Measurements from ENCODE around the gene RNF150. TPM values are rescaled to one million over a fixed set of nuclear protein-coding genes. Genes with fewer than 3 reads are reported as not detected.

The RNF150 gene
- total and polyA plus RNA-seq, 2 of the 4 experiments (the other 2 are of a cell fraction), result 6.2 to 18.1 TPM

DNA sequence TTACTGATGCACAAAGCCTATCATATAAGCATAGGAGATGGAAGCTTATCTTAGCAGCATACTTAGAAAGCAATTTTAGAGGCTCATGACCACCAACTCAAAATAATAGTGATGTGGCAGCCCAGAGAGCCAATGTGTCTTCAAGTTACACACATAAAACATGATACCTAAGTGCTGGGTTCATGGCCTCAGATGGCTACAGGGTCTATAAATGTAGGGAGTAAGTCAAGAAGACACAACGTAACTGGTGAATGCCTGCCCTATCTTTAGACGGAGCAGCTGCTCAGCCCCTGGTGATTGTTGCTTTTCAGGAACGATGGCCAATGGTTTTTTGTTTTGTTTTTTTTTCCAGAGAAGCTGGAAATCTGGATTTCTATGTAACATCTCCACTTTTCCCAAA lies 42.8 kb downstream of the RNF150 start:
- Histone ChIP-seq H3K4me1 (ENCODE audit: control insufficient read depth, insufficient read depth, low read length) (no peaks in the 10 kb centered on the region), H3K27me3 (ENCODE audit: control insufficient read depth, insufficient read depth, low read length) (no peaks in the 10 kb centered on the region), H3K27ac (ENCODE audit: insufficient read depth, low read length) (no peak overlapping the region), H3K9me3 (ENCODE audit: control insufficient read depth, insufficient read depth, low read length) (no peaks in the 10 kb centered on the region), H4K8ac (ENCODE audit: low read depth in 2 of 2, low read length in 2 of 2) (no peak overlapping the region), H3K23ac (ENCODE audit: low read depth, low read length) (no peak overlapping the region), H4K91ac (ENCODE audit: insufficient read depth, low read depth, low read length) (no peak overlapping the region), H3K4me2 (ENCODE audit: low read depth, low read length) (no peak overlapping the region), H3K79me1 (ENCODE audit: low read depth in 1 of 2, low read length in 2 of 2) (no peaks in the 10 kb centered on the region), H2AFZ (replicated peaks; ENCODE audit: low read length, poor library complexity) (no peak overlapping the region), H2BK20ac (ENCODE audit: low read depth, low read length) (no peak overlapping the region), H3K14ac (replicated peaks; ENCODE audit: low read depth, low read length) (no peak overlapping the region), H2AK5ac (ENCODE audit: low read depth, low read length) (no peak overlapping the region), H2BK120ac (ENCODE audit: low read depth, low read length) (no peak overlapping the region), H4K5ac (ENCODE audit: low read depth, low read length) (no peak overlapping the region), H3K9ac (ENCODE audit: low read depth, low read length) (no peak overlapping the region), H2BK15ac (ENCODE audit: low read depth, low read length) (no peak overlapping the region), H3K9me1 (ENCODE audit: insufficient read depth, low read length) (no peaks in the 10 kb centered on the region), H2BK5ac (ENCODE audit: low read depth, low read length, poor library complexity, severe bottlenecking) (no peak overlapping the region), H2AK9ac (replicated peaks; ENCODE audit: low read depth, low read length, poor library complexity) (no peak overlapping the region), H3K4ac (ENCODE audit: low read depth, low read length) (no peak overlapping the region), H3K18ac (ENCODE audit: low read depth, low read length) (no peak overlapping the region), H3K4me3 (ENCODE audit: insufficient read depth, low read depth, low read length) (no peak overlapping the region), H4K20me1 (ENCODE audit: insufficient read depth, low read length) (no peaks in the 10 kb centered on the region), H3K56ac (ENCODE audit: extremely low read depth, insufficient read depth, low read length) (no peak overlapping the region), H3K36me3 (ENCODE audit: control insufficient read depth, insufficient read depth, low read length) (no peaks in the 10 kb centered on the region)
- in situ Hi-C loops (cut with MboI; ENCODE audit: low sequenced_read_pairs) (no loop called here), dilution Hi-C loops (cut with HindIII; ENCODE audit: low sequenced_read_pairs, unreplicated experiment) (no loop called here), intact Hi-C loops (cut with micrococcal nuclease) (no loop called here)
- no peak for ATAC-seq (ENCODE audit: low read depth)
- CTCF ChIA-PET, result interaction anchor here (0.6 kb wide), 1 partner anchor 17 kb away, joined by 3 read pairs; no protein-coding TSS in a partner anchor
- POLR2A ChIA-PET (ENCODE audit: unreplicated experiment), result no interaction called here
- BruUV-seq (replicated peaks), result no TSS peak
- WGBS, 2 experiments (ENCODE audit: extremely low coverage in 2 of 2, insufficient read length in 1 of 2), result no CpG with 5 or more reads among the region's 3 CpGs
- no peak for DNase-seq
- TF ChIP-seq RFX5 (IDR thresholded peaks at IDR 0.05; ENCODE audit: low read depth, low read length) (no peak), MAZ (IDR thresholded peaks at IDR 0.05; ENCODE audit: borderline replicate concordance, low read depth, low read length) (no peak), RAD21 (IDR thresholded peaks at IDR 0.05; ENCODE audit: low read length) (no peak), POLR2A (IDR thresholded peaks at IDR 0.05; ENCODE audit: low read depth, low read length) (no peak), CHD1 (IDR thresholded peaks at IDR 0.05; ENCODE audit: low read depth, low read length) (no peak), MXI1 (IDR thresholded peaks at IDR 0.05; ENCODE audit: borderline replicate concordance, low read depth, low read length) (no peak), CEBPB (IDR thresholded peaks at IDR 0.05; ENCODE audit: low read depth, low read length) (no peak), FOS (IDR thresholded peaks at IDR 0.05; ENCODE audit: low read depth, low read length) (no peak), BHLHE40 (IDR thresholded peaks at IDR 0.05; ENCODE audit: low read depth, low read length) (no peak), RCOR1 (IDR thresholded peaks at IDR 0.05; ENCODE audit: insufficient replicate concordance, low read length) (no peak)
- TF ChIP-seq, protein P1, sequence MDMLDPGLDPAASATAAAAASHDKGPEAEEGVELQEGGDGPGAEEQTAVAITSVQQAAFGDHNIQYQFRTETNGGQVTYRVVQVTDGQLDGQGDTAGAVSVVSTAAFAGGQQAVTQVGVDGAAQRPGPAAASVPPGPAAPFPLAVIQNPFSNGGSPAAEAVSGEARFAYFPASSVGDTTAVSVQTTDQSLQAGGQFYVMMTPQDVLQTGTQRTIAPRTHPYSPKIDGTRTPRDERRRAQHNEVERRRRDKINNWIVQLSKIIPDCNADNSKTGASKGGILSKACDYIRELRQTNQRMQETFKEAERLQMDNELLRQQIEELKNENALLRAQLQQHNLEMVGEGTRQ (IDR thresholded peaks at IDR 0.05; ENCODE audit: low read depth, low read length), result no peak
- TF ChIP-seq, protein P2, sequence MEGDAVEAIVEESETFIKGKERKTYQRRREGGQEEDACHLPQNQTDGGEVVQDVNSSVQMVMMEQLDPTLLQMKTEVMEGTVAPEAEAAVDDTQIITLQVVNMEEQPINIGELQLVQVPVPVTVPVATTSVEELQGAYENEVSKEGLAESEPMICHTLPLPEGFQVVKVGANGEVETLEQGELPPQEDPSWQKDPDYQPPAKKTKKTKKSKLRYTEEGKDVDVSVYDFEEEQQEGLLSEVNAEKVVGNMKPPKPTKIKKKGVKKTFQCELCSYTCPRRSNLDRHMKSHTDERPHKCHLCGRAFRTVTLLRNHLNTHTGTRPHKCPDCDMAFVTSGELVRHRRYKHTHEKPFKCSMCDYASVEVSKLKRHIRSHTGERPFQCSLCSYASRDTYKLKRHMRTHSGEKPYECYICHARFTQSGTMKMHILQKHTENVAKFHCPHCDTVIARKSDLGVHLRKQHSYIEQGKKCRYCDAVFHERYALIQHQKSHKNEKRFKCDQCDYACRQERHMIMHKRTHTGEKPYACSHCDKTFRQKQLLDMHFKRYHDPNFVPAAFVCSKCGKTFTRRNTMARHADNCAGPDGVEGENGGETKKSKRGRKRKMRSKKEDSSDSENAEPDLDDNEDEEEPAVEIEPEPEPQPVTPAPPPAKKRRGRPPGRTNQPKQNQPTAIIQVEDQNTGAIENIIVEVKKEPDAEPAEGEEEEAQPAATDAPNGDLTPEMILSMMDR (conservative IDR thresholded peaks at IDR 0.05; ENCODE audit: low read depth, low read length), result no peak
- TF ChIP-seq, protein P3, sequence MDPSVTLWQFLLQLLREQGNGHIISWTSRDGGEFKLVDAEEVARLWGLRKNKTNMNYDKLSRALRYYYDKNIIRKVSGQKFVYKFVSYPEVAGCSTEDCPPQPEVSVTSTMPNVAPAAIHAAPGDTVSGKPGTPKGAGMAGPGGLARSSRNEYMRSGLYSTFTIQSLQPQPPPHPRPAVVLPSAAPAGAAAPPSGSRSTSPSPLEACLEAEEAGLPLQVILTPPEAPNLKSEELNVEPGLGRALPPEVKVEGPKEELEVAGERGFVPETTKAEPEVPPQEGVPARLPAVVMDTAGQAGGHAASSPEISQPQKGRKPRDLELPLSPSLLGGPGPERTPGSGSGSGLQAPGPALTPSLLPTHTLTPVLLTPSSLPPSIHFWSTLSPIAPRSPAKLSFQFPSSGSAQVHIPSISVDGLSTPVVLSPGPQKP (IDR thresholded peaks at IDR 0.05; ENCODE audit: borderline replicate concordance, low read depth, low read length), result no peak
